ENCODE results near the gene SPRYD3.

The SPRYD3 gene

DNA sequence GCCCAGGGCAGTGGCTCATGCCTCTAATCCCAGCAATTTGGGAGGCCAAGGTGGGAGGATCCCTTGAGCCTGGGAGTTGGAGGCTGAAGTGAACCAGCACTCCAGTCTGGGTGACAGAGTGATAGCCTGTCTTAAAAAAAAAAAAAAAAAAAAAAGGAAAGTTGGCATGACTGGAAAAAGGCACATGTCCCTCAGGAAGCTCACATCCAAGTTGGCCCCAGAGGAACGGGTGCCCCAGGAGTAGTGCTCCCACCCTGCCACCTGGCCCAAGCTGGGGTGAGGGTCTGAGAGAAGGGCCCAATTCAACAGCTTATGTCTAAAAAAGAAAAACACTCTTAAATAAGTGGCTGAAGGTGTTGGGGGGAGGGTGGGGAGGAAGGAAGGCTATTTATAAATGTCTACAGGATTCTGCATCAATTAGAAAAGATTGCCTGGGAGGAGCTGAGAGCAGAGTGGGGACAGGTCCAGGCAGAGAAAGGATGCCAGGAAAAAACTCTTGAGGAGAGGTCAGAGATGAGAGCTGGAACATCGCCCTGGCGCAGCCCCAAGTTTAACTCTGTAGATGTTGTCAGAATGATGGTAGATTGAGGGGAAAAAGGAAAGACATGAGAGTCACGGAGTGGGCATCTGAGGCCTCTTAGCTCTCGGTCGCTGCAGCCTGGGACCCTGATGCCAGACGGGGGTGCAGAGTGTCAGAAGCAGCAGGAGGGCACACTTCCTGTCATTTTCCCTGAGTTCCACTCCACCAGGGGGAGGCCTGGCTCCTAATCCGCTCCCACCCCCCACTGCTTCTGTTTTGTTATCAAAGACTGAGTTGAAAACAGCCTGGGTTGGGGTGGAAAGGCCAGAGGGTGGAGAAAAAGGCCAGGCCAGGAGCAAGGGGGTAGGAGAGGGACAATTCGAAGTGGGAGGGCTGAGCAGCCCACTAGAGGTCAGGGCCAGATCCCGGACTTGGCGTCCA lies 7.3 kb downstream of the SPRYD3 start:
- peaks cover 2% of the 10 kb centered on the region for H3K36me3 ChIP-seq (ENCODE audit: control insufficient read depth, insufficient read depth, low read length)

DNA sequence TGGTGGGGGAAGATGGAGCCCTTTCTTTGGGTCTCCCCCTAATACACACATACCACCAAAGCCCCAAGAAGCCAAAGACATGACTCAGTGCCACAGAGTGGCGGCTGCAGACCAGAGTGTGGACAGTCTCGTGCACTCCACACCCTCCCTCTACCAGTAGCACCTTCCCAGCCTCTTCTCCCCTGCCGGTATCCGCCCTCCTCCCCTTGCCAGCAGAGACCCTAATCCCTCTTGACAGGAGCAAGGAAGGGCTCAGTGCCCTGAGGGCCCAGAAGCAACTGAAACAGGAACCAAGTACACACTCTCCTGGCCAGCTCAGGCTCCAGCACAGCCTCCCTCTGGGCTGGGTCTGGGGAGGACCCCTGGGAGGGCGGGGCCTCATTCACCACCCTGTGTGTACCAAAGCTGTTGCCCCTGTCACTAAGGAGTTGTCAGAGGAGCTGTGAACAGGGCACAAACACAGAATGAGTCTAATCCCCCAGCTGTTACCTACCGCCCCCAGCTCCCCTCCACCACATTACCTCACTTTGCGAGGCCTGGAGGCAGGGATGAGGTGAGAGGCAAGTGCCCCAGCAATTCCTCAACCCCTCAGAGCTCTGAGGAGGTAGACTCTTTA lies 8.2 kb downstream of the SPRYD3 start:
- H3K9ac ChIP-seq (ENCODE audit: low read depth, low read length): no peak overlapping the region
- no peaks in the 10 kb centered on the region for H3K9me3 ChIP-seq (ENCODE audit: control insufficient read depth, insufficient read depth, low read length)
- no peaks in the 10 kb centered on the region for H3K27me3 ChIP-seq (ENCODE audit: control insufficient read depth, insufficient read depth, low read length)
- H3K4me3 ChIP-seq (ENCODE audit: low read depth, low read length): no peak overlapping the region
- peaks cover 7% of the 10 kb centered on the region for H3K36me3 ChIP-seq (ENCODE audit: control insufficient read depth, insufficient read depth, low read length)
- peaks cover 19% of the 10 kb centered on the region for H3K4me1 ChIP-seq (ENCODE audit: control insufficient read depth, insufficient read depth, low read length)

More for the DNA sequence above, 7.3 kb downstream of the SPRYD3 start:
- Histone ChIP-seq H3K27me3 (ENCODE audit: control insufficient read depth, insufficient read depth, low read length) (no peaks in the 10 kb centered on the region), H3K9ac (ENCODE audit: low read depth, low read length) (no peak overlapping the region), H3K4me3 (ENCODE audit: low read depth, low read length) (no peak overlapping the region), H3K4me1 (ENCODE audit: control insufficient read depth, insufficient read depth, low read length) (peaks cover 19% of the 10 kb centered on the region), H3K9me3 (ENCODE audit: control insufficient read depth, insufficient read depth, low read length) (no peaks in the 10 kb centered on the region)

DNA sequence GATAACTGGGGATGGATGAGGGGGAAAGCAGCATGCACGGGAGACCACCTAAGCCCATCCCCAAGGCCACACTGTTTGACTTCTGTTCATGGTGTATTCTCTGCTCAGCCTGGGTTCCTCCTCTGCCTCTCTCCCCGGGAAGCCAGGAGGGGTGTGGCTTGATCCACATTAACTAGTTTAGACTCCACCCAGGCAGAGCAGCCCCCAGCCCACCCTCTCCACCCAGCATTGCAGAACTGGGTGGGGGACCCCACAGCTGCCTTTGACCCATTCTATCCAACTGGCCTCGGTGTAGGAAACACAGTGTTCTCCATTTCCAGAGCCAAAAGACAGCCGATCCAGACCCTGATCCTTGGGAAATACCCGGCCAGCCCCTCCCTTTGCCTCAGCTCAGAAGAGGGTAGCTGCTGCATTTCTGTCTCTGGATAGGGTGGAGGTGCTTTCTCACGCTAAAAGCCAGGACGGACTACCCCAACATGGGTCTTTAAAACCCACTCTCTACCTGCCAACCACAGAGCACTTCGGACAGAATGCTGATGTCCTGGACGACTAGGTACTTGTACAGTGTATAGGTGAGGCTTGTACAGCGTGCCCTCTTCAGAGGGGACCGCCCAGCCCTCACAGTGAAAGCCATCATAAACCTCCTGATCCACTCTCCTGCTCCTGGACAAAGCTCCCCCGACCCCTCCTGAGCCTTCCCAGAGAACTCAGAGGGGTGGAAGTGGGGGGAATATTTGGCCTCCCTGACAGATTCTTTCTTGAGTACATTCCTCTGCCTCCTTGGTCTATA lies 9.4 kb downstream of the SPRYD3 start:
- Histone ChIP-seq H3K9ac (ENCODE audit: low read depth, low read length) (peak overlapping the region; percentile 47), H3K9me3 (ENCODE audit: control insufficient read depth, insufficient read depth, low read length) (no peaks in the 10 kb centered on the region), H3K4me1 (ENCODE audit: control insufficient read depth, insufficient read depth, low read length) (peaks cover 19% of the 10 kb centered on the region), H3K4me3 (ENCODE audit: low read depth, low read length) (no peak overlapping the region), H3K27me3 (ENCODE audit: control insufficient read depth, insufficient read depth, low read length) (no peaks in the 10 kb centered on the region), H3K36me3 (ENCODE audit: control insufficient read depth, insufficient read depth, low read length) (peaks cover 5% of the 10 kb centered on the region)

DNA sequence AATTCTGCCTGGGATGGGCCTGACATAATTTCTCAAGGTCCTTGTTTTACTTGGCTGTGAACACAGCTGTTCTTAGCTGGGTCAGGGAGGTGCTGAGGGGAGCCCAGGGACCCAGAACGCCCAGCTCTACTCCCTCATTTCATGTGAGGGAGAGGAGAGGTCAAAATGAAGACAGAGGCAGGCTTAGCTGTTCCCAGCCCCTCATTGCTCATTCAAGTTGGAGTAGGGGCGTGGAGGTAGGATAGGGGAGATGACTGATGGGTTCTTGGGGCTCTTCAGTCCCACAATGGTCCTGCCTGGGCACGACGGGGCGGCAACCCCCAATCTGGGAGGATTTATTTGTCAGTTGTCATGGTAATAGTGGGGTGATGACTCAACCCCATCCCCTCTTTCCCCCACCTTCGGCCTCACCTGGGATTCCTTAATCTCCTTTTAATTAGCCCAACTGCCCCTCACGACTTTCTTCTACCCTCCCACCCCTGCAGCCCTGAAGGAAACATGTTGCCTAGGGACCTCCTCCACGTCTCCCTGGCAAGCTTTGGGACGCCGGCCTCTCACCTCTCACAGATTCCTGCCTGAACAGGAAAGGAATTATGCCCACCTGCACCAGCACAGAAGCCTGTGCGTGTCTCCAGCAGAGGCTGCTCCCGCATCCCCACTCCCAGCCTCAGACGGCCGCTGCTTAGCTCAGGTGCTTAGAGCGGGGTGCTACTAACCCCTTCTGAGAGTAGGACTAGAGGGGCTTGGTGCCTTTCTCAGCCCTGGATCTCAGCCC lies 10.2 kb downstream of the SPRYD3 start:
- H3K4me1 ChIP-seq (ENCODE audit: control insufficient read depth, insufficient read depth, low read length): peaks cover 19% of the 10 kb centered on the region
- peaks cover 5% of the 10 kb centered on the region for H3K36me3 ChIP-seq (ENCODE audit: control insufficient read depth, insufficient read depth, low read length)
- H3K27me3 ChIP-seq (ENCODE audit: control insufficient read depth, insufficient read depth, low read length): no peaks in the 10 kb centered on the region
- H3K4me3 ChIP-seq (ENCODE audit: low read depth, low read length): no peak overlapping the region
- H3K9me3 ChIP-seq (ENCODE audit: control insufficient read depth, insufficient read depth, low read length): no peaks in the 10 kb centered on the region
- H3K9ac ChIP-seq (ENCODE audit: low read depth, low read length): peak overlapping the region; percentile 47

DNA sequence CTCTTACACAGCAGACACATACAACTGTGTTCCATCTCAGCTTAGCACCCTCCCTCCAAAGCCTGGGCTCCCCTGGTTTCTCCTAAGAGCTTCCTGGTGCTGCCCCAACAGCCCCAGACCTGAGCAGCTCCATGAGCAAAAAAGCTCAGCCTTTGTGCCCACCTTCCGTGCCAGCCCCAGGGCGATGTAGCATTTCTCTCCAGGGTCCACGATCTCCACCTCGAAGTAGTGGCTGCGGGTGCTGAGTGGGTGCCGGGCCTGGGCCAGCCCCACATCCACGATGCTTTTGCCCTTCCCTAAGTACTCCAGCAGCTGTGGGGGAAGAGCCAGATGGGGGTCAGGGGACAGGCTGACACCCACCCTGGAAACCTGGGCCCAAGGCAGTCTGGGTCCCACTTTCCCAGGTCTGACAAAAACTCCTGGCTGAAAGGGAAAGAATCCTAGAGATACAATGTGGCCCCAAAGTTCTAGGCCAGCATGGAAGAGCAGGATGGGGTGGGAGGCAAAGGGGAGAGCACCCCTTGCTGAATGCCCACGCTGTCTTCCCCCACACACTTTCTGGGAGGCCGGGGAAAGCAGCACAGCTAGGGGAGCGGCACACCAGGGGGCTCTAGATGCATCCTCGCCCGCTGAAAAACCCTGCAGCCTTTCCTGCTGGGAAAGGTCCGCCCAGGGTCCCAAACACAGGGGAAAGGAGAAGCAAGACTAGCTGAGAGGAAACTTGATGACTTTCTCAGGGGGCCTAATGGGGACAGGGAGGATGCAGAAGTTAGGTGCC lies 11.0 kb downstream of the SPRYD3 start:
- Histone ChIP-seq H3K27me3 (ENCODE audit: control insufficient read depth, insufficient read depth, low read length) (no peaks in the 10 kb centered on the region), H3K36me3 (ENCODE audit: control insufficient read depth, insufficient read depth, low read length) (peaks cover 5% of the 10 kb centered on the region), H3K4me1 (ENCODE audit: control insufficient read depth, insufficient read depth, low read length) (peaks cover 19% of the 10 kb centered on the region), H3K9ac (ENCODE audit: low read depth, low read length) (no peak overlapping the region), H3K4me3 (ENCODE audit: low read depth, low read length) (no peak overlapping the region), H3K9me3 (ENCODE audit: control insufficient read depth, insufficient read depth, low read length) (no peaks in the 10 kb centered on the region)

DNA sequence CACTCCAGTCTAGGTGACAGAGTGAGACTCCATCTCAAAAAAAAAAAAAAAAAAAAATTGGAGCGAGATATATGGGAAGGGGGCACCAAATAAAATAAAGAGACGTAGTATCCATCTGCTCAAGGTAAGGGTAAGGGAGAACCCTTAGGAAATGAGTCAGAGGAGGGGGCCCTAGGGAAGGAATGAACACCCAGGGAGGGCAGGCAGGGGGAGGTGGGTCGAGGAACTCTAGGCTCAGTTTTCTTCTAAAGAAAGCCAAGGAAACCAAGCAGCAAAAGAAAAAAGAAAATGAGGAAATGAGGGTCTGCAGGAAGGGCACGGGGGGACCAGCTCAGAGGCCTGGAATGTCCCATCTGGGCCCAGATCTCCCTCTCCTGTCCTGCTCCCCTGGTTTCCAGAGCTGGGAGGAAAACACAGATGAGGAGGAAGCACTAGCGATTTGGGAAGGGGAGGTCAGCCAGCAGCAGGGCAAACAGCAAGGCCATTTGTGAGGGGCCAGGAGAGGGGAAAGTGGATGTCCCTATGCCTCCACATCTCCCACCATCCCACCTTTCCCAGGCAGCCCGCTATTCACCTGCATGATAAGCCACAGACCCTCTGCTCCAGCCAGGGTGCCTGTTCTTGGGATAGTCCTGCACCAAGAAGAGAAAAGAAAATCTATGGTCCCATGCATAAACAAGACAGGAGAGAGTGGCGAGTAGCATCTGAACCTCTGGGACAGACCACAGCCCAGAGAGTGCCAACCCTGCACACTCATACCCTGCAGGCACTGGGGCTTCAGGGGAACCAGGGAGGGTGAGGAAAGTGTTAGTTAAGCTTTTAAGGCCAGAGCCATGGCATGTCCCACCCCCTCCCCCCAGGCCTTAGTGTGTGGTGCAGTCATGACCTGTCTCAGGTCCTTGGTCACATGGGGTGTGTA lies 11.9 kb downstream of the SPRYD3 start:
- Histone ChIP-seq H3K9ac (ENCODE audit: low read depth, low read length) (no peak overlapping the region), H3K27me3 (ENCODE audit: control insufficient read depth, insufficient read depth, low read length) (no peaks in the 10 kb centered on the region), H3K4me3 (ENCODE audit: low read depth, low read length) (no peak overlapping the region), H3K9me3 (ENCODE audit: control insufficient read depth, insufficient read depth, low read length) (no peaks in the 10 kb centered on the region), H3K4me1 (ENCODE audit: control insufficient read depth, insufficient read depth, low read length) (peaks cover 16% of the 10 kb centered on the region), H3K36me3 (ENCODE audit: control insufficient read depth, insufficient read depth, low read length) (peaks cover 5% of the 10 kb centered on the region)

DNA sequence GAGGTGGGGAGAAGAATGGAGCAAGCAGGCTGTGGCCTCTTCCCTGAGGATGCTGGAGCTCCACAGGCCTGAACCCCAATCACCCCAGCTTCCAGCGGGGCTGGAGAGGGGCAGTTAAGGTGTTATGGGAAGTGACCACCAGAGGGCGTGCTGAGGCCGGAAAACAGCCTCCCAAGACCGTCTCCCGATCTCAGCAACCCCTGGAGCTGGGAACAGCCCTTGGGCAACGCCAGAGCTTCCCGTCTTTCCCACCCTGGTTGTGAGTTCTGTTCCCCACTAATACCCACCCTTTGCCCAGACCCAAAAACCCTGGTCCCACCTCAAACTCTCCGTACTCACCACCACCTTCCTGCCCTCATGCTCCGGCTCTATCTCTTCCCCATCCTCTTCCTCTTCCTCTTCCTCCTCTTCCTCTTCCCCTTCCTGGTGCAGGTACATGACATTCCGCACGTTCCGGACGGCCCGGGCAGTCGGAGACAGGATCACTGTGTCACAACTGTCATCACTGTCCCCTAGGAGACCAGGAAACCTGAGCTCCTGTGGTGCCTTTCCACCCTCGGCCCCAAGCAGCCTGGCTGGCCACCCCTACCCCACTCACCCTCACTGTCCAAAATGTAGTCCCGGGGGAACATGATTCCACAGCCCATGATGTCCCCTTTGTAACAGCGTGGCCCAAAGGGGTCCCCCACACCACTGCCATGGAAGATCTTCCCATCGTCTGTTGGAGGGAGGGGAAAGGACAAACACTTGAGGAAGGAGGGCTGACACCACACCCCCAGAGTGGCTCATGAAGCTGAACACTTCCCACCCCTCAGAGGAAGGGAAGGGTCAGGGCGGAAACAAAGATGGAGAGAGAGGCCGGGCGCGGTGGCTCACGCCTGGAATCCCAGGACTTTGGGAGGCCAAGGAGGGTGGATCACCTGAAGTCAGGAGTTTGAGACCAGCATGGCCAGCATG lies 12.9 kb downstream of the SPRYD3 start:
- H3K4me1 ChIP-seq (ENCODE audit: control insufficient read depth, insufficient read depth, low read length): peaks cover 11% of the 10 kb centered on the region
- peaks cover 5% of the 10 kb centered on the region for H3K36me3 ChIP-seq (ENCODE audit: control insufficient read depth, insufficient read depth, low read length)
- H3K4me3 ChIP-seq (ENCODE audit: low read depth, low read length): no peak overlapping the region
- H3K9ac ChIP-seq (ENCODE audit: low read depth, low read length): no peak overlapping the region
- no peaks in the 10 kb centered on the region for H3K9me3 ChIP-seq (ENCODE audit: control insufficient read depth, insufficient read depth, low read length)
- no peaks in the 10 kb centered on the region for H3K27me3 ChIP-seq (ENCODE audit: control insufficient read depth, insufficient read depth, low read length)

DNA sequence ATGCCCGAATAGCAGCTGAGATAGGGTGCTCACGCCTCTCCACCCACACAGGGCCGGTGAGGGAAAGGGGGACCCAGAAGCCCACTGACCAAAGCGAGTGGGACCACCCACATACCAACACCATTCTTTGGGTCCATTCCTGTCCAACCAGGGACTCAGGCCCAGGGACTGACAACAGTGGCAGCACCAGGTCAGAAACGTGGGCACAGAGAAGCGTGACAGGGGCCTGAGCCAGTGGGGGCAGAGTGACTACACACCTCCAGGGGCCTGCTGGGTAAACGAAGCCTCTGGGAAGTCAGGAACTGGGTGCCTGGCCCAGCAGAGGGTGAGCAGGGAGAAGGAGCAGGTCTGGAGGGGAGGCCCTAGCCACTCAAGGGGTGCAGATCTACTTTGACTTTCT lies 13.7 kb downstream of the SPRYD3 start:
- Histone ChIP-seq H3K4me1 (ENCODE audit: control insufficient read depth, insufficient read depth, low read length) (peaks cover 11% of the 10 kb centered on the region), H3K9ac (ENCODE audit: low read depth, low read length) (no peak overlapping the region), H3K4me3 (ENCODE audit: low read depth, low read length) (no peak overlapping the region), H3K27me3 (ENCODE audit: control insufficient read depth, insufficient read depth, low read length) (no peaks in the 10 kb centered on the region), H3K36me3 (ENCODE audit: control insufficient read depth, insufficient read depth, low read length) (peaks cover 5% of the 10 kb centered on the region), H3K9me3 (ENCODE audit: control insufficient read depth, insufficient read depth, low read length) (no peaks in the 10 kb centered on the region)

DNA sequence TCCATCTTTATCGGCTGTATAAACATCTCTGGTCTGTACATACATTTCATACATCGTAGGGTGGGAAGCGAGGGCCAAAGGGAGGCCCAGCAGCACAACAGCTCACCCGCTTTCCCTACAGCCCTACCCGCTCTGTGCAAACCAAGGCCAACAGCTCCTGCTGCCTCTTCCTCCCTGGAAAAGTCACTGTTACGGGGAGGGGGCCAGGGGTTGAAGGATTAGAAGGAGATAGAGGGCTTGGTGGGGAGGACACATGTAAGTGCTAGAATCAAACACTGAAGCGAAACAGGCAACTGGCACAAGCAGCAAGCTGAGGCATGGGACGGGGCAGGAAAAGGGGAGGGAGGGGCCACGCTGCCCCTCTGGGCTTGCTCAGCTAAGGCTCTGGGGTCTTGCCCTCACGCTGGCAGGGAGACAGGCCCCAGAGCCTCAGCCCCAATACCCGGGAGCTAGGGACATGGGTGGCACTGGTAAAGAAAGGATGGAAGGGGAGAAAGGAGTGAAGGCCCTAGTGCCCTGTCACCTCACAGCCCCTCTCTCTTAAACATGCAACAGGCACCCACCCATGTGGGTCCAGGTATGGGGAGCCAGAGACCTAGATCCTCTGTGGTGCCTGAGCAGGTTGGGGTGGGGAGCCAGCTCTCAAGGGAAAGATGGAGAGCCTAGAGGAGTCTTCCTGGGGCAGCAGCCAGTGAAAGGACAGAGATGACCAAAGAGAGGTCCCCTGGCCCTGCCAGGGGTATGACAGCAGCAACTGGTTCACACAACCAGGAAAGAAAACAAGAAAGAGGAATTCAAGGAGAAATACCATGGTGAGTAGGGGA lies 14.4 kb downstream of the SPRYD3 start:
- Histone ChIP-seq H3K4me1 (ENCODE audit: control insufficient read depth, insufficient read depth, low read length) (peaks cover 9% of the 10 kb centered on the region), H3K9me3 (ENCODE audit: control insufficient read depth, insufficient read depth, low read length) (no peaks in the 10 kb centered on the region), H3K9ac (ENCODE audit: low read depth, low read length) (no peak overlapping the region)

More for the DNA sequence above, 14.4 kb downstream of the SPRYD3 start:
- H3K36me3 ChIP-seq (ENCODE audit: control insufficient read depth, insufficient read depth, low read length): peaks cover 5% of the 10 kb centered on the region
- H3K4me3 ChIP-seq (ENCODE audit: low read depth, low read length): no peak overlapping the region
- no peaks in the 10 kb centered on the region for H3K27me3 ChIP-seq (ENCODE audit: control insufficient read depth, insufficient read depth, low read length)
